Gastrocnemius medialis (tissue), 4 donors: ENCODE measurements around the gene RPEL1. TPM values are rescaled to one million over a fixed set of nuclear protein-coding genes. Genes with fewer than 3 reads are reported as not detected.

Experiments
- ATAC-seq, 2 donors: fragments of 150-250 bp; one replicate each; pipeline ENCODE4 v1.9.1; 2016
- DNase-seq, 2 donors: peaks; one replicate each; pipeline ENCODE4 v3.0.0-alpha.2; 2019
- H3K27ac ChIP-seq, 4 donors: fragments of 200-600 bp; sonication (generic); 1 replicate in 1 of 4; 2 replicates in 3 of 4; pipeline ENCODE4 v1.5.1; 2016 to 2018; ENCODE audit warnings: mild to moderate bottlenecking in 2 of 4, moderate library complexity in 1 of 4
- H3K27me3 ChIP-seq, 3 donors: fragments of 200-600 bp; sonication (generic) in 2 of 3; 1 replicate in 1 of 3; 2 replicates in 2 of 3; pipeline versions ENCODE4 v1.5.1 to v1.6.0; 2016 to 2019; ENCODE audit warnings: mild to moderate bottlenecking in 1 of 3, moderate library complexity in 1 of 3
- H3K36me3 ChIP-seq, 2 donors: fragments of 200-600 bp; sonication (generic) in 1 of 2; one replicate each; pipeline ENCODE4 v1.5.1; 2017 to 2018
- H3K4me1 ChIP-seq, 2 donors: fragments of 200-600 bp; sonication (generic) in 1 of 2; one replicate each; pipeline ENCODE4 v1.5.1; 2016 to 2017; ENCODE audit warnings: mild to moderate bottlenecking in 2 of 2
- H3K4me3 ChIP-seq, 4 donors: fragments of 200-600 bp; sonication (generic) in 3 of 4; 1 replicate in 1 of 4; 2 replicates in 3 of 4; pipeline ENCODE4 v1.5.1; 2016 to 2019; ENCODE audit warnings: mild to moderate bottlenecking in 2 of 4
- H3K9me3 ChIP-seq, 3 donors: fragments of 200-600 bp; sonication (generic) in 2 of 3; 1 replicate in 1 of 3; 2 replicates in 2 of 3; pipeline ENCODE4 v1.5.1; 2016 to 2019
- POLR2A ChIP-seq, 2 donors: fragments of 450-650 bp; IDR thresholded peaks; one replicate each; pipeline ENCODE4 v1.6.1; 2017; ENCODE audit warnings: antibody characterized with exemption in 2 of 2, mild to moderate bottlenecking in 2 of 2, moderate library complexity in 2 of 2
- in situ Hi-C, 4 donors: fragments of 200-750 bp; cut with MboI; loops; one replicate each; pipeline versions ENCODE4 v1.15.0 to v1.8.0; 2017; ENCODE audit warnings: low sequenced_read_pairs in 4 of 4
- intact Hi-C: fragments of 100-400 bp; cut with DNase I; formaldehyde crosslinking; loops from one replicate; pipeline ENCODE4 v1.15.1; 2023; ENCODE audit warnings: low total_unique reads
- total RNA-seq, 4 donors: library from RNA; depleted of rRNA; stranded (reverse); fragments of >200 nt; gene quantifications; one replicate each; pipeline versions ENCODE4 v1.1.0 to v1.2.3, GENCODE V29; 2016
- TF ChIP-seq, protein P1 (sequence below), 5 experiments: fragments of 450-650 bp in 3 of 5; fragments of 200-600 bp in 2 of 5; sonication (generic) in 2 of 5; IDR thresholded peaks in 4 of 5; conservative IDR thresholded peaks in 1 of 5; 1 replicate in 4 of 5; 2 replicates in 1 of 5; pipeline ENCODE4 v1.5.1; 2016 to 2019; ENCODE audit warnings: antibody characterized with exemption in 5 of 5, mild to moderate bottlenecking in 3 of 5, moderate library complexity in 3 of 5

The RPEL1 gene
- total RNA-seq, 4 donors from 2014 or later, result not detected

DNA sequence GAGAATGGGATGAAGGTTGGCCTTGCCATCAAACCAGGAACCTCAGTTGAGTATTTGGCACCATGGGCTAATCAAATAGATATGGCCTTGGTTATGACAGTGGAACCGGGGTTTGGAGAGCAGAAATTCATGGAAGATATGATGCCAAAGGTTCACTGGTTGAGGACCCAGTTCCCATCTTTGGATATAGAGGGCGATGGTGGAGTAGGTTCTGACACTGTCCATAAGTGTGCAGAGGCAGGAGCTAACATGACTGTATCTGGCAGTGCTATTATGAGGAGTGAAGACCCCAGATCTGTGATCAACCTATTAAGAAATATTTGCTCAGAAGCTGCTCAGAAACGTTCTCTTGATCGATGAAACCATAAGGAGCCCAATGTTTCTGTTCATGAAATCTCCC lies 637 bp downstream of the RPEL1 start:
- H3K27ac ChIP-seq, result no peak overlapping the region
- in situ Hi-C loops (loop anchor here (10.0 to 25.0 kb wide), 4 partner anchors 134 to 522 kb away; partner anchors contain the start of gene WBP1L (in 2 of the 4)), intact Hi-C loops (loop anchor here (5.0 kb wide), 1 partner anchor 519 kb away; no protein-coding TSS in a partner anchor)
- H3K9me3 ChIP-seq, result no peaks in the 10 kb centered on the region
- H3K27me3 ChIP-seq, result no peaks in the 10 kb centered on the region
- TF ChIP-seq, protein P1, sequence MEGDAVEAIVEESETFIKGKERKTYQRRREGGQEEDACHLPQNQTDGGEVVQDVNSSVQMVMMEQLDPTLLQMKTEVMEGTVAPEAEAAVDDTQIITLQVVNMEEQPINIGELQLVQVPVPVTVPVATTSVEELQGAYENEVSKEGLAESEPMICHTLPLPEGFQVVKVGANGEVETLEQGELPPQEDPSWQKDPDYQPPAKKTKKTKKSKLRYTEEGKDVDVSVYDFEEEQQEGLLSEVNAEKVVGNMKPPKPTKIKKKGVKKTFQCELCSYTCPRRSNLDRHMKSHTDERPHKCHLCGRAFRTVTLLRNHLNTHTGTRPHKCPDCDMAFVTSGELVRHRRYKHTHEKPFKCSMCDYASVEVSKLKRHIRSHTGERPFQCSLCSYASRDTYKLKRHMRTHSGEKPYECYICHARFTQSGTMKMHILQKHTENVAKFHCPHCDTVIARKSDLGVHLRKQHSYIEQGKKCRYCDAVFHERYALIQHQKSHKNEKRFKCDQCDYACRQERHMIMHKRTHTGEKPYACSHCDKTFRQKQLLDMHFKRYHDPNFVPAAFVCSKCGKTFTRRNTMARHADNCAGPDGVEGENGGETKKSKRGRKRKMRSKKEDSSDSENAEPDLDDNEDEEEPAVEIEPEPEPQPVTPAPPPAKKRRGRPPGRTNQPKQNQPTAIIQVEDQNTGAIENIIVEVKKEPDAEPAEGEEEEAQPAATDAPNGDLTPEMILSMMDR (IDR thresholded peaks at IDR 0.05 in 4 of 5, conservative IDR thresholded peaks at IDR 0.05 in 1 of 5), result no peak
- no peak for TF ChIP-seq POLR2A (IDR thresholded peaks at IDR 0.05)
- no peak for ATAC-seq
- H3K4me1 ChIP-seq, result peaks cover 11 to 13% of the 10 kb centered on the region in 2 donors
- DNase-seq, result no peak
- H3K4me3 ChIP-seq, result no peak overlapping the region
- no peaks in the 10 kb centered on the region for H3K36me3 ChIP-seq

DNA sequence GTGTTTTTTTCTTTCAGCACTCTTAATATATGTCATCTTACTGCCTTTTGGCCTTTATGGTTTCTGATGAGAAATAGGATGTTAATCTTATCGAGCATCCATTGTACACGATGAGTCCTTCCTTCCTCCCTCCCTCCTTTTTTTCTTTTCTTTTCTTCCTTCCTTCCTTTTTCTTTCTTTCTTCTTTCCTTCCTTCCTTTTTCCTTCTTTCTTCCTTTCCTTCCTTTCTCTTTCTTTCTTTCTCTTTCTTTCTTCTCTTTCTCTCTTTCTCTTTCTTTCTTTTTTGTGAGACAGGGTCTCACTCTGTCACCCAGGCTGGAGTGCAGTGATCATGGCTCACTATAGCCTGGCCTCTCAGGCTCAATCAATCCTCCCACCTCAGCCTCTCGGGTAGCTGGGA lies 8.4 kb downstream of the RPEL1 start:
- no peaks in the 10 kb centered on the region for H3K36me3 ChIP-seq
- no peak overlapping the region for H3K27ac ChIP-seq
- in situ Hi-C loops (no loop called here), intact Hi-C loops (no loop called here)
- no peaks in the 10 kb centered on the region for H3K4me1 ChIP-seq
- no peaks in the 10 kb centered on the region for H3K27me3 ChIP-seq
- H3K4me3 ChIP-seq, result no peak overlapping the region
- TF ChIP-seq, protein P1 (IDR thresholded peaks at IDR 0.05 in 4 of 5, conservative IDR thresholded peaks at IDR 0.05 in 1 of 5), result no peak
- no peak for TF ChIP-seq POLR2A (IDR thresholded peaks at IDR 0.05)
- no peaks in the 10 kb centered on the region for H3K9me3 ChIP-seq
- no peak for ATAC-seq
- DNase-seq, result no peak

DNA sequence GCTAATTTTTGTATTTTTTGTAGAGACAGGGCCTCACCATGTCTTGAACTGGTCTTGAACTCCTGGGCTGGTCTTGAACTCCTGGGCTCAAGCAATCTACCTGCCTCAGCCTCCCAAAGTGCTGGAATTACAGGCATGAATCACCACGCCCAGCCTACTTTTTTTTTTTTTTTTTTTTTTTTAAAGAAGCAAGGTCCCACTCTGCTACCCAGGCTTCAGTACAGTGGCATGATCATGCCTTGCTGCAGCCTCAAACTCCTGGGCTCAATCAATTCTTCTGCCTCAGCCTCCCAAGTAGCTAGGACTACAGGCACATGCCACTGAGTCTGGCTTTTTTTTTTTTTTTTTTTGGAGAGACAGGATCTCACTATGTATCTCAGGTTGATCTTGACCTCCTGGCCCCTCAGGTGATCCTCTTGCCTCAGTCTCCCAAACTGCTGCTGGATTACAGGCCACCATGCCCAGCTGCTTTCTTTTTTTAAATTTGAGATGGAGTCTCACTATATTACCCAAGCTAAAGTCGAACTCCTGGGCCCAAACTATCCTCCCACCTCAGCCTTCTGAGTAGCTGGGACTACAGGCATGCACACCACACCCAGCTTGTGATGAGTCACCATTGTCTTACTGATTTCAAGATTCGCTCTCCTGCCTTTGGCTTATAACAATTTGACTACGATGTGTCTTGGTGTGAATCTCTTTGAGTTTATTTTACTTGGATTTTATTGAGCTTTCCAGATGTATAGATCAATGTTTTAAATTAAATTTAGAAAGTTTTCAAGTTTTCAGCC lies 9.0 kb downstream of the RPEL1 start:
- H3K27ac ChIP-seq, result no peak overlapping the region
- H3K9me3 ChIP-seq, result no peaks in the 10 kb centered on the region
- H3K36me3 ChIP-seq, result no peaks in the 10 kb centered on the region
- no peak overlapping the region for H3K4me3 ChIP-seq
- in situ Hi-C loops, result no loop called here
- ATAC-seq (no peak), DNase-seq (no peak)
- TF ChIP-seq, protein P1 (IDR thresholded peaks at IDR 0.05 in 4 of 5, conservative IDR thresholded peaks at IDR 0.05 in 1 of 5), result no peak
- no peak for TF ChIP-seq POLR2A (IDR thresholded peaks at IDR 0.05)
- no peaks in the 10 kb centered on the region for H3K27me3 ChIP-seq
- no peaks in the 10 kb centered on the region for H3K4me1 ChIP-seq
- intact Hi-C loops, result no loop called here

DNA sequence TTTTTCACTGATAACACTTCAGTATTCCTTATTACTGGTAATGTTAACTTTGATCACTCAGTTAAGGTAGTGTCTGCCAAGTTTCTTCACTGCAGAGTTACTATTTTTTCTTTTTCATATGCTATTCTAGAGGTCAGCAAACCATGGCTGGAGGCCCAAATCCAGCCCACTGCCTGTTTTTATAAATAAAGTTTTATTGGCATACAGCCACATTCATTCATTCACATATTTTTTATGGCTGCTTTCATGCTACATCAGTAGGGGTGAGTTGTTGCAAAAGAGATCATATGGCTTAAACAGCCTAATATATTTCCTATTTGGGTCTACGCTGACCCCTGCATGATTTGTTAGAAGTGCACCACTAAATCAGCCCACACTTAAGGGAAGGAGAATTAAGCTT lies 10.9 kb downstream of the RPEL1 start:
- no peak for ATAC-seq
- Histone ChIP-seq H3K36me3 (no peaks in the 10 kb centered on the region), H3K27me3 (no peaks in the 10 kb centered on the region), H3K27ac (no peak overlapping the region), H3K4me3 (no peak overlapping the region), H3K9me3 (no peaks in the 10 kb centered on the region), H3K4me1 (no peaks in the 10 kb centered on the region)
- intact Hi-C loops, result no loop called here
- in situ Hi-C loops, result no loop called here
- no peak for DNase-seq
- TF ChIP-seq, protein P1 (IDR thresholded peaks at IDR 0.05 in 4 of 5, conservative IDR thresholded peaks at IDR 0.05 in 1 of 5), result no peak
- no peak for TF ChIP-seq POLR2A (IDR thresholded peaks at IDR 0.05)
